ENCODE results near the gene TRRAP. TPM values are rescaled to one million over a fixed set of nuclear protein-coding genes. Genes with fewer than 3 reads are reported as not detected.

TRRAP gene
- total and polyA plus RNA-seq, 5 donors from 2014 or later = 2.9 to 66.5 (median 3.8) TPM

DNA sequence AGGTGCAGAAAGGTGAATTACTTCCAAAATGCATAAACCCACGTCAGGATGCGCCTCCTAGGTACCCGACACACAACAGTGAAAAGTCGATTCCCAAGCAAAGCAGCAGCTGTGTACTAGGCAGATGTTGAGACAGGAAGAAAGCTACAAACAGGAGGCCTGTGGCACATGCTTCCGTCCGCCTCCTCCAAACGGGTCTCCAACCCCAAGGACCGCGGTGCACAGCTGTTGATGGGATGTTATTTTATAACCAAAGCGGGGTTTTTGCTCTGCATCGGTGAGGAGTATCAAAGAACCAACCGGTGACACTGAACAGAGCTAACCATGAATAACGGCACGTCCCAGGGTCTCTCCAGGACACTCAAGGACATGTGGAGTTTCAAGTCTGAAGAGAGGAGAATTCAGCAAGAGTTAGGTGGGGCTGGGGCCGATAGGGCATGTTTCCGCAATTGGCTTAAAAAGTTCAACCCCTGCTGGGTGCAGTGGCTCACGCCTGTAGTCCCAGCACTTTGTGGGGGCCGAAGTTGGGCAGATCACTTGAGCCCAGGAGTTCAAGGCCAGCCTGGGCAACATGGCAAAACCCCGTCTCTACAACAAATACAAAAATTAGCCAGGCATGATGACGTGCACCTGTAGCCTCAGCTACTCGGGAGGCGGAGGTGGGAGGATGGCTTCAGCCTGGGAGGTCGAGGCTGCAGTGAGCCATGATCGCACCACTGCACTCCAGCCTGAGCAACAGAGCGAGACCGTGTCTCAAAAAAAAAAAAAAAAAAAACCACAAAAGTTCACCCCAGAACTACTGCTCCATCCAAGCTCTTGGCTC is 157.6 kb downstream of the TRRAP start:
- Mint-ChIP-seq H3K4me1 (peaks cover 3 to 7% (median 5%) of the 10 kb centered on the region in 4 donors), H3K4me3 (no peak overlapping the region), H3K36me3 (peaks cover 54% of the 10 kb centered on the region), H3K9me3 (no peaks in the 10 kb centered on the region), H3K27ac (no peak overlapping the region), H3K27me3 (no peaks in the 10 kb centered on the region)
- H3K36me3 ChIP-seq (ENCODE audit: control insufficient read depth, insufficient read depth, low read length) = peaks cover 91% of the 10 kb centered on the region
- H3K27me3 ChIP-seq (ENCODE audit: control insufficient read depth, insufficient read depth, low read length) = no peaks in the 10 kb centered on the region
- no peaks in the 10 kb centered on the region for H3K4me1 ChIP-seq (ENCODE audit: control insufficient read depth, insufficient read depth, low read length, poor library complexity, severe bottlenecking)
- ATAC-seq (ENCODE audit: low read depth in 2 of 2) = no peak
- H3K9me3 ChIP-seq (ENCODE audit: control insufficient read depth in 2 of 2, low read length in 2 of 2) = no peaks in the 10 kb centered on the region
- DNase-seq = no peak
- no peak overlapping the region for H3K27ac ChIP-seq (ENCODE audit: insufficient read depth, low read length, poor library complexity, severe bottlenecking)
- H3K4me3 ChIP-seq (ENCODE audit: low read depth, low read length) = no peak overlapping the region

DNA sequence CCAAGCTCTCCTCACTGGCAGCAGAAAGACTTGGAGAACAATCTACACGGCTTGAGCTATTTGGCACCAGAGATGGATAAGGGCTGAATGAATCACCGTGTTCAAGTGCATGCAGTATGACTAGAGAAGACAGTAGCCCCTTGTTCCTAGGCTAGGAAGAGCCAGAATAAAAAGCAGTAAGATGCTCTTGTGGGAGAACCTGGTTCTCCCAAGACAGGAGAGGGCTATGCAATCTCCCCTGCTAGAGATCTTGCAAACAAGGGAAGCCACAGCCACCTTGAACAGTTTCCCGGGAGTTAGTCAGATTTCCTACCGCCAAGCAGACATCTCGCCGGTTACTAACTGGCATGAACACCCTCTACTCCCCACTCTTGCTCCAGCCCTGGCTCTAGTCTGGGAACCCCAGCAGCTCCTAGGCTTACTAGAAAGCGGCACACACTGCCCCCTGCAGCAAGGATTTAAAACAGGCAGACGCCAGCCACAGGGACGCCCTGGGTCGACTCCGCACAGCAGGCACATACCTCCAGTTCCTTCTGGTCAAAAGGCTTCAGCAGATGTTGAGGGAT is 158.3 kb downstream of the TRRAP start:
- H3K36me3 Mint-ChIP-seq = peaks cover 48% of the 10 kb centered on the region

DNA sequence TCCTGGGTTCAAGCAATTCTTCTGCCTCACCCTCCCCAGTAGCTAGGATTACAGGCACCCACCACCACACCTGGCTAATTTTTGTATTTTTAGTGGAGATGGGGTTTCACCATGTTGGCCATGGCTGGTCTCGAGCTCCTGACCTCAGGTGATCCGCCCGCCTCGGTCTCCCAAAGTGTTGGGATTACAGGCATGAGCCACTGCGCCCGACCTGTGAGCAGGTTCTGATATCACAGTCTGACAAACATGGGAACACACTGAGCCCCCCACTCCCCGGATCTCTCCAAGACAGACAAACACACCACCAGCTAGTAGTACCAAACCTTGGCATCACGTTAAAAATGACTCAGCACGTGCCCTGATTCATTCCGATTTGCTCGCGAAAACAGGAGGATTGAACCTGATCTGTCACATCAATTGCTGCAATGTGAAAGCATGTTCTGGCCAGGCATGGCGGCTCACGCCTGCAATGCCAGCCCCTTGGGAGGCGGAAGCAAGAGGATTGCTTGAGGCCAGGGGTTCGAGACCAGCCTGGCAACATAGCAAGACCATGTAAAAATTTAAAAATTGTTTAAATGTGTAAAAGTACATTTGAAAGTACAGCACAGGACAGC is 159.1 kb downstream of the TRRAP start:
- Histone ChIP-seq H3K9me3 (ENCODE audit: control insufficient read depth in 2 of 2, low read length in 2 of 2) (no peaks in the 10 kb centered on the region), H3K4me3 (ENCODE audit: low read depth, low read length) (no peak overlapping the region), H3K36me3 (ENCODE audit: control insufficient read depth, insufficient read depth, low read length) (peaks cover 89% of the 10 kb centered on the region), H3K27me3 (ENCODE audit: control insufficient read depth, insufficient read depth, low read length) (no peaks in the 10 kb centered on the region), H3K4me1 (ENCODE audit: control insufficient read depth, insufficient read depth, low read length, poor library complexity, severe bottlenecking) (no peaks in the 10 kb centered on the region), H3K27ac (ENCODE audit: insufficient read depth, low read length, poor library complexity, severe bottlenecking) (no peak overlapping the region)
- no peaks in the 10 kb centered on the region for H3K9me3 Mint-ChIP-seq
- H3K4me1 Mint-ChIP-seq = peaks cover 3 to 7% (median 5%) of the 10 kb centered on the region in 4 donors
- ATAC-seq (ENCODE audit: low read depth in 2 of 2) (no peak), DNase-seq (no peak)
- H3K36me3 Mint-ChIP-seq = peaks cover 47% of the 10 kb centered on the region
- H3K27me3 Mint-ChIP-seq = no peaks in the 10 kb centered on the region
- H3K27ac Mint-ChIP-seq = no peak overlapping the region
- no peak overlapping the region for H3K4me3 Mint-ChIP-seq

More for the DNA sequence above, 158.3 kb downstream of the TRRAP start:
- peaks cover 89% of the 10 kb centered on the region for H3K36me3 ChIP-seq (ENCODE audit: control insufficient read depth, insufficient read depth, low read length)
- H3K4me3 ChIP-seq (ENCODE audit: low read depth, low read length) = no peak overlapping the region
- DNase-seq (no peak), ATAC-seq (ENCODE audit: low read depth in 2 of 2) (no peak)
- Mint-ChIP-seq H3K4me3 (no peak overlapping the region), H3K4me1 (peaks cover 3 to 7% (median 5%) of the 10 kb centered on the region in 4 donors), H3K9me3 (no peaks in the 10 kb centered on the region), H3K27ac (no peak overlapping the region), H3K27me3 (no peaks in the 10 kb centered on the region)
- no peaks in the 10 kb centered on the region for H3K4me1 ChIP-seq (ENCODE audit: control insufficient read depth, insufficient read depth, low read length, poor library complexity, severe bottlenecking)
- no peaks in the 10 kb centered on the region for H3K9me3 ChIP-seq (ENCODE audit: control insufficient read depth in 2 of 2, low read length in 2 of 2)
- H3K27me3 ChIP-seq (ENCODE audit: control insufficient read depth, insufficient read depth, low read length) = no peaks in the 10 kb centered on the region
- no peak overlapping the region for H3K27ac ChIP-seq (ENCODE audit: insufficient read depth, low read length, poor library complexity, severe bottlenecking)

DNA sequence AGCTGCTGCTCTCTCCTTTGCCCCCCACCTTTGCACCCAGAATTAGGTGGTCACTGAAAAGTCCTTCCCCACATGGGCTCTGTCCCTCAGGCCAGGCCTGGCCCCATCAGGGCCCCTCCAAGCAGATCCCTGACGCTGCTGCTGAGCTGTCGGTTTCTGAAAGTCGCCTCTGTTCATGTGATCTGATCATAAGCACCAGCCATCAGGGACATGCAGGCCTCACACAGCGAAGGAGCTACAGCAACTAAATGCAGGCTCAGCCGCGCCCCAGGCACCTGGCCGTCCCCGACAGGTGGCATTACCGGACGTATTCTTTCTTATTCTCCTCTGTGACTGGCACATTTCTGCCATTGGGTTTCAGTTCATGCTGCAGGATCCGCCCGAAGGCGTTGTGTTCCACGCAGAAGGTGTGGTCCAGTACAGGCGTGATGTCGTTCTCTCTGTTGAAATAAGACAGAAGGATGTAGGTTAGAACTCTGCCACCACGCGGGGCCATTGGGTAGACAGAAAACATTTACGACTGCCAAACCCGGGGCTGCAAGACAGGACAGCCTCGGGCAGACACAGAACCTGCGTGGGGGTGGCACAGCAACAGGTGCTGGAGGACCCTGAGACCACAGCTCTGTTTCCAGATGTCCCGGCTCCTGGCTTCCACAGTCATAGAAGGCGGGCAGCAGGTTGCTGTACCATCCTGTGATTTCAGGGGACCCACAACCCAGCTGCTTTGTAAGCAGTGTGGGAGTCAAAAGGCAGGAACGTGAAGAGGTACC is 159.9 kb downstream of the TRRAP start:
- Histone ChIP-seq H3K36me3 (ENCODE audit: control insufficient read depth, insufficient read depth, low read length) (peaks cover 89% of the 10 kb centered on the region), H3K9me3 (ENCODE audit: control insufficient read depth in 2 of 2, low read length in 2 of 2) (no peaks in the 10 kb centered on the region), H3K27ac (ENCODE audit: insufficient read depth, low read length, poor library complexity, severe bottlenecking) (no peak overlapping the region), H3K4me3 (ENCODE audit: low read depth, low read length) (no peak overlapping the region), H3K27me3 (ENCODE audit: control insufficient read depth, insufficient read depth, low read length) (no peaks in the 10 kb centered on the region), H3K4me1 (ENCODE audit: control insufficient read depth, insufficient read depth, low read length, poor library complexity, severe bottlenecking) (no peaks in the 10 kb centered on the region)
- Mint-ChIP-seq H3K36me3 (peaks cover 54% of the 10 kb centered on the region), H3K4me1 (peaks cover 3 to 7% (median 5%) of the 10 kb centered on the region in 4 donors), H3K4me3 (no peak overlapping the region), H3K27me3 (no peaks in the 10 kb centered on the region), H3K27ac (no peak overlapping the region), H3K9me3 (no peaks in the 10 kb centered on the region)
- ATAC-seq (ENCODE audit: low read depth in 2 of 2) (no peak), DNase-seq (no peak)

DNA sequence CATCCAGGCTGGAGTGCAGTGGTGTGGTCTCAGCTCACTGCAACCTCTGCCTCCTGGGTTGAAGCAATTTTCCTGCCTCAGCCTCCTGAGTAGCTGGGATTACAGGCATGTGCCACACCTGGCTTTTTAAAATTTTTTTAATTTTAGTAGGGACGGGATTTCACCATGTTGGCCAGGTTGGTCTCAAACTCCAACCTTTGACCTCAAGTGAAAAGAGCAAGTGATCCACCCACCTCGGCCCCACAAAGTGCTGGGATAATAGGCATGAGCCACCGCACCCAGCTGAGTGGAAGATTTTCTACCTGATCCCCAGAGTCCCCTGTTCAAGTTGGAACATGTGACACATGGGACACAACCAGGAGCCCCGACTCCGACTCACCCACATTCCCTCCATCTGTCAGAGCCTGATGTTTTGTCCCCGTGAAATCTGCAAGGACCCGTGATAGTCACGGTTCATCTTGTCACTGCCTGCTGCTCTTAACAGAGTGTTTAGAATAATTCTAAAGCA is 161.1 kb downstream of the TRRAP start:
- Mint-ChIP-seq H3K27ac (peak overlapping the region in 1 of 3 donors; percentile 40), H3K4me1 (peaks cover 3 to 7% (median 6%) of the 10 kb centered on the region in 4 donors), H3K4me3 (no peak overlapping the region), H3K36me3 (peaks cover 63% of the 10 kb centered on the region), H3K9me3 (no peaks in the 10 kb centered on the region), H3K27me3 (no peaks in the 10 kb centered on the region)
- no peaks in the 10 kb centered on the region for H3K9me3 ChIP-seq (ENCODE audit: control insufficient read depth in 2 of 2, low read length in 2 of 2)
- H3K4me3 ChIP-seq (ENCODE audit: low read depth, low read length) = no peak overlapping the region
- peaks cover 90% of the 10 kb centered on the region for H3K36me3 ChIP-seq (ENCODE audit: control insufficient read depth, insufficient read depth, low read length)
- H3K27me3 ChIP-seq (ENCODE audit: control insufficient read depth, insufficient read depth, low read length) = no peaks in the 10 kb centered on the region
- no peak overlapping the region for H3K27ac ChIP-seq (ENCODE audit: insufficient read depth, low read length, poor library complexity, severe bottlenecking)
- DNase-seq (no peak), ATAC-seq (ENCODE audit: low read depth in 2 of 2) (no peak)
- no peaks in the 10 kb centered on the region for H3K4me1 ChIP-seq (ENCODE audit: control insufficient read depth, insufficient read depth, low read length, poor library complexity, severe bottlenecking)

DNA sequence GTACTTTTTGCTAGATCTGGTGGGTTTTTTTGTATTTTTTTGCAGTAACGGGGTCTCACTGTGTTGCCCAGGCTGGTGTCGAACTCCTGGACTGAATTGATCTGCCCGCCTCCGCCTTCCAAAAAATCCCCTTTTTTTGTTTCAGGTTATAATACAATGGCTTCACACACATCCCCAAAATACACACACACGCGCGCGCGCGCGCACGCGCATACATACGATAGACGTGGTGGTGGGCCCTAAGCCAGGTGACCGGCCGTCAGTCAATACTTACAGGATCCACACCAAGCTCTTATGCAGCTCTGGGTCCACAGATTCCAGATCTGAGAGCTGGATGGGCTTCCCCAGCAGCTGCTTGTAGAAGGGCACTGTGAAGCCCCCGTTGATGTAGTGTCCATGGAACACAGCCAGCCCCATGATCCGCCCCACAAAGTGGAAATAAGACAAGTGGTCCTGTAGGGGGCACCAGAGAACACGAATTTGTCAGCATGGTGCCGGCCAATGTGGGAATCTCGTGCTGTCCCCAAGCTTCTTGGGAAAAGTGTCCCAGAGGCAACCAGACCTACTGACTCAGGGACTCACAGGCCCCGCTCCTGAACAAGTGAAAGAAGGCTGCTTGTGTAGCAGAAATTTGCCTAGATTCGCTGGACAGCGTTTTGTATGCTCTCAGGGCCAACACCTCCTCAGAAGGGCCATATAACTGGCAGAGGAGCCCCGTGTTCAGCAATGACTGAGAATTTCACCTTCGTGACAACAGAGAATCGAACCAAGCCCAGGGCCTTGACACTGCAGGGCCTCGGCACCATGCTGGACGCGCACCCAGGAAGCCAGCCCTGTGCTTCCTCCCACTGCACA is 162.0 kb downstream of the TRRAP start:
- H3K4me1 ChIP-seq (ENCODE audit: control insufficient read depth, insufficient read depth, low read length, poor library complexity, severe bottlenecking) = no peaks in the 10 kb centered on the region
- H3K36me3 Mint-ChIP-seq = peaks cover 67% of the 10 kb centered on the region
- H3K27ac Mint-ChIP-seq = peak overlapping the region; percentile 51 to 75 (median 52)
- no peaks in the 10 kb centered on the region for H3K9me3 Mint-ChIP-seq
- H3K4me3 ChIP-seq (ENCODE audit: low read depth, low read length) = no peak overlapping the region
- no peak overlapping the region for H3K27ac ChIP-seq (ENCODE audit: insufficient read depth, low read length, poor library complexity, severe bottlenecking)
- peaks cover 3 to 8% (median 6%) of the 10 kb centered on the region in 4 donors for H3K4me1 Mint-ChIP-seq
- no peaks in the 10 kb centered on the region for H3K27me3 Mint-ChIP-seq
- peaks cover 89% of the 10 kb centered on the region for H3K36me3 ChIP-seq (ENCODE audit: control insufficient read depth, insufficient read depth, low read length)
- no peaks in the 10 kb centered on the region for H3K27me3 ChIP-seq (ENCODE audit: control insufficient read depth, insufficient read depth, low read length)
- peak; percentile 39 to 66 (median 61) for DNase-seq
- no peak for ATAC-seq (ENCODE audit: low read depth in 2 of 2)
- H3K4me3 Mint-ChIP-seq = no peak overlapping the region
- H3K9me3 ChIP-seq (ENCODE audit: control insufficient read depth in 2 of 2, low read length in 2 of 2) = no peaks in the 10 kb centered on the region

DNA sequence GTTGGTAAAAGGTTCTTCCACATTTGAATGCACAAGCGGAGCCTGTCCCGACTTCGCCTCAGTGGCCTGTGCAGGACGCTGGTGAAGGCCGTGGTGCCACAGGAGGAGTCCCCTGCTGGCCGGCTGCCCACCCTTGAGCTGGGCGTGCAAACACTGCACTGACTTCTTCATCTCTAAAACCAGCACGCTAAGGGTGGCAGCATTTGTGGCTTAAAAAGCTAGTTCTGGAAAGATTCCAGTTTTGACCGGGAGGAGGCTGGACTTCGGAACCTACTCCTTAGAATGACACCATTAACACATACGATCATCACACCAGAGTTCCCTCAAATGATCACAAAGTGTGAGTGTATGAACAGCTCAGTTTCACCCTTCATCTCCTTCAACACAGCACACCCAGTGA is 163.2 kb downstream of the TRRAP start:
- H3K27me3 Mint-ChIP-seq = no peaks in the 10 kb centered on the region

More for the DNA sequence above, 163.2 kb downstream of the TRRAP start:
- Histone ChIP-seq H3K27ac (ENCODE audit: insufficient read depth, low read length, poor library complexity, severe bottlenecking) (no peak overlapping the region), H3K36me3 (ENCODE audit: control insufficient read depth, insufficient read depth, low read length) (peaks cover 86% of the 10 kb centered on the region), H3K4me3 (ENCODE audit: low read depth, low read length) (no peak overlapping the region), H3K4me1 (ENCODE audit: control insufficient read depth, insufficient read depth, low read length, poor library complexity, severe bottlenecking) (no peaks in the 10 kb centered on the region), H3K9me3 (ENCODE audit: control insufficient read depth in 2 of 2, low read length in 2 of 2) (no peaks in the 10 kb centered on the region), H3K27me3 (ENCODE audit: control insufficient read depth, insufficient read depth, low read length) (no peaks in the 10 kb centered on the region)
- ATAC-seq (ENCODE audit: low read depth in 2 of 2) (no peak), DNase-seq (no peak)
- Mint-ChIP-seq H3K4me1 (peaks cover 3 to 10% (median 6%) of the 10 kb centered on the region in 4 donors), H3K4me3 (no peak overlapping the region), H3K36me3 (peaks cover 64% of the 10 kb centered on the region), H3K9me3 (no peaks in the 10 kb centered on the region), H3K27ac (no peak overlapping the region)
